ENCODE measurements around the gene FAIM. TPM values are rescaled to one million over a fixed set of nuclear protein-coding genes. Genes with fewer than 3 reads are reported as not detected.
A peak's percentile ranks its signal among the peaks of the same experiment; 100 is the strongest.
"Not testable (repeated sequence)": the region's sequence is repeated elsewhere in the genome, so short reads cannot be mapped to it uniquely, and the experiment has no call there.

FAIM gene, protein sequence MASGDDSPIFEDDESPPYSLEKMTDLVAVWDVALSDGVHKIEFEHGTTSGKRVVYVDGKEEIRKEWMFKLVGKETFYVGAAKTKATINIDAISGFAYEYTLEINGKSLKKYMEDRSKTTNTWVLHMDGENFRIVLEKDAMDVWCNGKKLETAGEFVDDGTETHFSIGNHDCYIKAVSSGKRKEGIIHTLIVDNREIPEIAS
- 12.5 TPM for total RNA-seq

DNA sequence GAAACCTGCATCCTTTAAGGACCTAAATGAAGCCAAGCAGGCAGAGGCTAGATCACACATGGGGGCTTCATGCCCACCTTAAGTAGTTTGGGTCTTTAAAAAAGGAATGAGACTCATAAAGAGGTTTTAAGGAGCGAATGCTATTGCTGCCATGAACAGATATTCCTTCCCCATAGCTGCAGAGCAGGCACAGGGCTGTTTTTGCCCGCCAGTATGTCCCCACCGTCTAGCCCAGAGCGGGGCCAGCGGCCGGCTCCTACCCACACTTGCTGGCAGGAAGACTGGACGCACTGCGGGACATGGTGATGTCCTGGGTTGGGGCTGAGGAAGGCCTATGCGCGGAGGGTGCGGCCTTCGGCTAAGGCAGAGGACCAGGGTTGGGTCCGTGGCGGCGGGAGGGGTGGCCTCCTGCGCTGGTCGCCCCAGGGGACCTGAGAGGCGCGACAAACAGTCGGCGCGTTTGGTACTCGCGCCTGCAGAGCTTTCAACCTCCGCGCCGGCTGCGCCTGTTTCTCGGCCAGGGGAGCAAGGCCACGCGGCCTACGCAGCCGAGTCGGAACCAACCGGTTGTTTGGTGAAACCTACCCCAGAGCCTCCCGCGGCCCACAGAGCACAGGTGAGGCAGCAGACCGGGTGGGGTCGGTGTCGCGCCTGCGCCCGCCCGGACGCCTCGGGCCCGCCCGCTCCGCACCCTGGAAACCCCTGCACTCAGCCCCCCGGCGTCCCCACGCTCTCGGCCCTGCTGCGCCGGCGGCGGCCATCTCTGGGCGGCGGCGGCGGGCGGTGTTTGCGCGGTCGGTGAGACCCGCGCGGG lies at the start of gene FAIM:
Gene FAIM (plus strand): TSS at position 450 of the 814 bp plus-strand sequence. CDS start 10,956 bp downstream, outside the sequence.
- H3K9me3 ChIP-seq (ENCODE audit: control insufficient read depth in 3 of 3, low read length in 3 of 3) = no peaks in the 10 kb centered on the region

DNA sequence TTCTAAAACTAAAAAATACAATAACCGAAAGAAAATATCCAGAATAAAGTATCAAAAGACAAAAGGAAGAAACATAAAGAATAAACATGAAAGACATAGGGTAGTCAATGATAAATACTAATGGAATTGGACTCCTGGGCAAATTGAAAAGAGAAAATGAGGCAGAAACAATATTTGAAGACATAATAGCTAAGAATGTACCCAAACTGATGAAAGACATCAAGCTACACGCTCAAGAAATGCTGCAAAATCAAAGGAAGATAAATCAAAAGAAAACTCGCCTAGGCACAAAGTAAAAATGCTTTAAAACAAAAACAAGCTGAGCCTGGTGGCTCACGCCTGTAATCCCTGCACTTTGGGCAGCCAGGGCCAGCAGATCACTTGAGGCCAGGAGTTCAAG lies 49.4 kb upstream of the FAIM start:
- peaks cover 0 to 4% (median 4%) of the 10 kb centered on the region in 3 donors for H3K36me3 ChIP-seq (ENCODE audit: control insufficient read depth in 3 of 3, insufficient read depth in 3 of 3, low read length in 3 of 3)
- no peak overlapping the region for H3K4me3 ChIP-seq (ENCODE audit: low read length in 3 of 3)
- no peaks in the 10 kb centered on the region for H3K27me3 ChIP-seq (ENCODE audit: control insufficient read depth in 3 of 3, insufficient read depth in 3 of 3, low read length in 3 of 3)
- peaks cover 0 to 3% (median 0%) of the 10 kb centered on the region in 3 donors for H3K4me1 ChIP-seq (ENCODE audit: control insufficient read depth in 3 of 3, insufficient read depth in 3 of 3, low read length in 3 of 3)
- H3K27ac ChIP-seq (ENCODE audit: low read depth, low read length) = no peak overlapping the region
- H3K9ac ChIP-seq (ENCODE audit: low read depth in 1 of 3, low read length in 3 of 3) = no peak overlapping the region
- H3K9me3 ChIP-seq (ENCODE audit: control insufficient read depth in 3 of 3, low read length in 3 of 3) = peaks cover 0 to 3% (median 0%) of the 10 kb centered on the region in 3 donors

More for the DNA sequence above, at the start of gene FAIM:
- no peaks in the 10 kb centered on the region for H3K27me3 ChIP-seq (ENCODE audit: control insufficient read depth in 3 of 3, insufficient read depth in 3 of 3, low read length in 3 of 3)
- peaks cover 10 to 13% (median 11%) of the 10 kb centered on the region in 3 donors for H3K4me1 ChIP-seq (ENCODE audit: control insufficient read depth in 3 of 3, insufficient read depth in 3 of 3, low read length in 3 of 3)
- no peaks in the 10 kb centered on the region for H3K36me3 ChIP-seq (ENCODE audit: control insufficient read depth in 3 of 3, insufficient read depth in 3 of 3, low read length in 3 of 3)
- H3K4me3 ChIP-seq (ENCODE audit: low read length in 3 of 3) = peak within 1 kb of the TSS; percentile 91 to 93 (median 93)
- H3K27ac ChIP-seq (ENCODE audit: low read depth, low read length) = peak within 1 kb of the TSS; percentile 91
- peak within 1 kb of the TSS; percentile 73 to 95 (median 91) for H3K9ac ChIP-seq (ENCODE audit: low read depth in 1 of 3, low read length in 3 of 3)

DNA sequence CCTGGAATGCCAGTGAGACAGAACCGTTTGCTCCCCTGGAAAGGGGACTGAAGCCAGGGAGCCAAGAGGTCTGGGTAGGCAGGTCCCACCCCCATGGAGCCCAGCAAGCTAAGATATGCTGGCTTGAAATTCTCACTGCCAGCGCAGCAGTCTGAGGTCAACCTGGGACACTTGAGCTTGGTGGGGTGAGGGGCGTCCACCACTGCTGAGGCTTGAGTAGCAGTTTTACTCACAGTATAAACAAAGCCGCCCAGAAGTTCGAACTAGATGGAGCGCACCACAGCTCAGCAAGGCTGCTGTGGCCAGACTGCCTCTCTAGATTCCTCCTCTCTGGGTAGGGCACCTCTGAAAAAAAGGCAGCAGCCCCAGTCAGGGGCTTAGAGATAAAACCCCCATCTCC lies 48.1 kb upstream of the FAIM start:
- no peak overlapping the region for H3K9ac ChIP-seq (ENCODE audit: low read depth in 1 of 3, low read length in 3 of 3)
- no peak overlapping the region for H3K27ac ChIP-seq (ENCODE audit: low read depth, low read length)
- H3K4me3 ChIP-seq (ENCODE audit: low read length in 3 of 3) = no peak overlapping the region
- H3K4me1 ChIP-seq (ENCODE audit: control insufficient read depth in 3 of 3, insufficient read depth in 3 of 3, low read length in 3 of 3) = no peaks in the 10 kb centered on the region
- peaks cover 0 to 4% (median 4%) of the 10 kb centered on the region in 3 donors for H3K36me3 ChIP-seq (ENCODE audit: control insufficient read depth in 3 of 3, insufficient read depth in 3 of 3, low read length in 3 of 3)
- peaks cover 0 to 3% (median 0%) of the 10 kb centered on the region in 3 donors for H3K9me3 ChIP-seq (ENCODE audit: control insufficient read depth in 3 of 3, low read length in 3 of 3)
- H3K27me3 ChIP-seq (ENCODE audit: control insufficient read depth in 3 of 3, insufficient read depth in 3 of 3, low read length in 3 of 3) = no peaks in the 10 kb centered on the region

DNA sequence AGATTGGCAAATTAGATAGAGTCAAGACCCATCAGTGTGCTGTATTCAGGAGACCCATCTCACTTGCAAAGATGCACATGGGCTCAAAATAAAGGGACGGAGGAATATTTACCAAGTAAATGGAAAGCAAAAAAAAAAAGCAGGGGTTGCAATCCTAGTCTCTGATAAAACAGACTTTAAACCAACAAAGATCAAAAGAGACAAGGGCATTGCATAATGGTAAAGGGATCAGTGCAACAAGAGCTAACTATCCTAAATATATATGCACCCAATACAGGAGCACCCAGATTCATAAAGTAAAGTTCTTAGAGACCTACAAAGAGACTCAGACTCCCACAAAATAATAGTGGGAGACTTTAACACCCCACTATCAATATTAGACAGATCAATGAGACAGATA lies 45.7 kb upstream of the FAIM start:
- H3K27me3 ChIP-seq (ENCODE audit: control insufficient read depth in 3 of 3, insufficient read depth in 3 of 3, low read length in 3 of 3); H3K9me3 ChIP-seq (ENCODE audit: control insufficient read depth in 3 of 3, low read length in 3 of 3); H3K4me3 ChIP-seq (ENCODE audit: low read length in 3 of 3); H3K36me3 ChIP-seq (ENCODE audit: control insufficient read depth in 3 of 3, insufficient read depth in 3 of 3, low read length in 3 of 3); H3K27ac ChIP-seq (ENCODE audit: low read depth, low read length); H3K9ac ChIP-seq (ENCODE audit: low read depth in 1 of 3, low read length in 3 of 3); H3K4me1 ChIP-seq (ENCODE audit: control insufficient read depth in 3 of 3, insufficient read depth in 3 of 3, low read length in 3 of 3): not testable (repeated sequence)

DNA sequence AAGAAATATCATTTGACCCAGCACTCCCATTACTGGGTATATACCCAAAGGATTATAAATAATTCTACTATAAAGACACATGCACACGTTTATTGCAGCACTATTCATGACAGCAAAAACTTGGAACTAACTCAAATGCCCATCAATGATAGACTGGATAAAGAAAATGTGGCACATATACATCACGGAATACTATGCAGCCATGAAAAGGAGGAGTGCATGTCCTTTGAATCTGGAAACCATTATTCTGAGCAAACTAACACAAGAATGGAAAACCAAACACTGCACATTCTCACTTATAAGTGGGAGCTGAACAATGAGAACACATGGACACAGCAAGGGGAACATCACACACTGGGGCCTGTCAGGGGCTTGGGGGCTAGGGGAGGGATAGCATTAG lies 42.3 kb upstream of the FAIM start:
- H3K36me3 ChIP-seq (ENCODE audit: control insufficient read depth in 3 of 3, insufficient read depth in 3 of 3, low read length in 3 of 3); H3K9ac ChIP-seq (ENCODE audit: low read depth in 1 of 3, low read length in 3 of 3); H3K9me3 ChIP-seq (ENCODE audit: control insufficient read depth in 3 of 3, low read length in 3 of 3); H3K4me3 ChIP-seq (ENCODE audit: low read length in 3 of 3); H3K27me3 ChIP-seq (ENCODE audit: control insufficient read depth in 3 of 3, insufficient read depth in 3 of 3, low read length in 3 of 3); H3K4me1 ChIP-seq (ENCODE audit: control insufficient read depth in 3 of 3, insufficient read depth in 3 of 3, low read length in 3 of 3); H3K27ac ChIP-seq (ENCODE audit: low read depth, low read length): not testable (repeated sequence)

DNA sequence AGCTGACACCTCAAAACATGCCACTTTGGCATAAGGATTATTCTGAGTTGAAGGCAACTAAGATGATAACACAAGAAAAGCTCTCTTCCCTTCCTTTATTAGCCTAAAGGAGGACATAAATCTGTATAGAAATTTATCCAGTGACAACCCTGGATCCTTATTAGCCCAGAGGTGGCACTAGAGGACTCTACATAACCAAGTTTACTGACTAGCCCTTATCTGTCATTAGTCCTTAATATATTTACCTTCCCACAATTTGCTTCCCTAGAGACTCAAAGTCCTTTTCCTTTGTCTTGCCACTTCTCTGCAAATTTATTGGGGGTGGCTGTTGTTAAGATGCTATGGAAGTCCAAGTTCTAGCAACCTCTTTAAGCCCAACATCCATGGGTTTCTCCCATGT lies 41.2 kb upstream of the FAIM start:
- Histone ChIP-seq H3K27ac (ENCODE audit: low read depth, low read length) (no peak overlapping the region), H3K9me3 (ENCODE audit: control insufficient read depth in 3 of 3, low read length in 3 of 3) (no peaks in the 10 kb centered on the region), H3K4me1 (ENCODE audit: control insufficient read depth in 3 of 3, insufficient read depth in 3 of 3, low read length in 3 of 3) (no peaks in the 10 kb centered on the region), H3K36me3 (ENCODE audit: control insufficient read depth in 3 of 3, insufficient read depth in 3 of 3, low read length in 3 of 3) (no peaks in the 10 kb centered on the region), H3K9ac (ENCODE audit: low read depth in 1 of 3, low read length in 3 of 3) (no peak overlapping the region), H3K4me3 (ENCODE audit: low read length in 3 of 3) (no peak overlapping the region), H3K27me3 (ENCODE audit: control insufficient read depth in 3 of 3, insufficient read depth in 3 of 3, low read length in 3 of 3) (no peaks in the 10 kb centered on the region)

DNA sequence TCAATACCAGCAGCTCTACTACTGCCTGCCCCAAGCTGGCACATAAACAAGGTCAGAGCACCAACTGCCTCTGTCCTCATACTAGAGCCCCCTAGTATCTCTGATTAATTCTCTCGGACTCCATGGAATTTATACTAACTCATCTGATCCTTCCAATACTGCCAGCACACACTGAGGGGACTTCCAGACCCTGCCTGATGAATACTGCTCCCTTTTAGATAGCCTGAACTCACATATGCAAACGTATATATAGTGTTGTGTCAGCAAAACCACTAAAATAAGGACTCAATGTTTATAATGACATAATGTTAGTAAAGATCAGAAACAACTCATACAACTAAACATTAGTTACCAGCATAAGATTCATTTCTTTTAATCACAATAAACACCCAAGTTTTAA lies 39.5 kb upstream of the FAIM start:
- Histone ChIP-seq H3K36me3 (ENCODE audit: control insufficient read depth in 3 of 3, insufficient read depth in 3 of 3, low read length in 3 of 3) (peaks cover 0 to 2% (median 1%) of the 10 kb centered on the region in 3 donors), H3K4me1 (ENCODE audit: control insufficient read depth in 3 of 3, insufficient read depth in 3 of 3, low read length in 3 of 3) (no peaks in the 10 kb centered on the region), H3K9me3 (ENCODE audit: control insufficient read depth in 3 of 3, low read length in 3 of 3) (peaks cover 0 to 4% (median 0%) of the 10 kb centered on the region in 3 donors), H3K27me3 (ENCODE audit: control insufficient read depth in 3 of 3, insufficient read depth in 3 of 3, low read length in 3 of 3) (no peaks in the 10 kb centered on the region), H3K27ac (ENCODE audit: low read depth, low read length) (no peak overlapping the region), H3K4me3 (ENCODE audit: low read length in 3 of 3) (no peak overlapping the region), H3K9ac (ENCODE audit: low read depth in 1 of 3, low read length in 3 of 3) (no peak overlapping the region)

DNA sequence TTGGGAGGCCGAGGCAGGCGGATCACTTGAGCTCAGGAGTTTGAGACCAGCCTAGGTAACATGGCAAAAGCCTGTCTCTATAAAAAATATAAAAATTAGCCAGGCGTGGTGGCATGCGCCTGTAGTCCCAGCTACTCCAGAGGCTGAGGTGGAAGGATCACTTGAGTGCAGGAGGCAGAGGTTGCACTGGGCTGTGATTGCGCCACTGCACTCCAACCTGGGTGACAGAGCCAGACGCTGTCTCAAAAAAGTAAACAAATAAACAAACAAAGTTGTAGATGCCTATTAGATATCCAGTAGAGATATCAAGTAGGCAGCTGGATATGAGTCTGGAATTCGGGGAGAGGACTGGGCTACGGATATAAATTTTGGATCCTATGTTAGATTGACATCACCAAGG lies 38.9 kb upstream of the FAIM start:
- H3K4me3 ChIP-seq (ENCODE audit: low read length in 3 of 3); H3K9me3 ChIP-seq (ENCODE audit: control insufficient read depth in 3 of 3, low read length in 3 of 3); H3K9ac ChIP-seq (ENCODE audit: low read depth in 1 of 3, low read length in 3 of 3); H3K36me3 ChIP-seq (ENCODE audit: control insufficient read depth in 3 of 3, insufficient read depth in 3 of 3, low read length in 3 of 3); H3K4me1 ChIP-seq (ENCODE audit: control insufficient read depth in 3 of 3, insufficient read depth in 3 of 3, low read length in 3 of 3); H3K27ac ChIP-seq (ENCODE audit: low read depth, low read length); H3K27me3 ChIP-seq (ENCODE audit: control insufficient read depth in 3 of 3, insufficient read depth in 3 of 3, low read length in 3 of 3): not testable (repeated sequence)

DNA sequence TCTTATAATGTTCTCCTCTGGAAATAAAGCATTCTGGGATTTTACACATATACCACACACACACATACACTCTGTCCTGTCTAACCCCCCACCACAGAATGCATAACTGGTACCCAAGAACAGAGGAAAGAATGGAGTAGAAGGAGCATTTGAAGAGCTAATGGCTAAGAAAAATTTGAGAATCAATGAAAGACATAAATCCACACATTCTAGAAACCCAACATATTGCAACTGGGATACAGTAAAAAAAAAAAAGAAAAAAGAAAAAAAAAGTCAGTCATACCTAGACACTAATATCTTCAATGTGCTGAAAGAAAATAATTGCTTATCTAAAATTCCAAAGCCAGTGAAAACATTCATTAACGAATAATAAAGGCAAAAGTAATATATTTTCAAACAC lies 35.4 kb upstream of the FAIM start:
- Histone ChIP-seq H3K9ac (ENCODE audit: low read depth in 1 of 3, low read length in 3 of 3) (no peak overlapping the region), H3K36me3 (ENCODE audit: control insufficient read depth in 3 of 3, insufficient read depth in 3 of 3, low read length in 3 of 3) (peaks cover 0 to 3% (median 2%) of the 10 kb centered on the region in 3 donors), H3K4me1 (ENCODE audit: control insufficient read depth in 3 of 3, insufficient read depth in 3 of 3, low read length in 3 of 3) (no peaks in the 10 kb centered on the region), H3K9me3 (ENCODE audit: control insufficient read depth in 3 of 3, low read length in 3 of 3) (peaks cover 0 to 4% (median 0%) of the 10 kb centered on the region in 3 donors), H3K27ac (ENCODE audit: low read depth, low read length) (no peak overlapping the region), H3K27me3 (ENCODE audit: control insufficient read depth in 3 of 3, insufficient read depth in 3 of 3, low read length in 3 of 3) (no peaks in the 10 kb centered on the region), H3K4me3 (ENCODE audit: low read length in 3 of 3) (no peak overlapping the region)

DNA sequence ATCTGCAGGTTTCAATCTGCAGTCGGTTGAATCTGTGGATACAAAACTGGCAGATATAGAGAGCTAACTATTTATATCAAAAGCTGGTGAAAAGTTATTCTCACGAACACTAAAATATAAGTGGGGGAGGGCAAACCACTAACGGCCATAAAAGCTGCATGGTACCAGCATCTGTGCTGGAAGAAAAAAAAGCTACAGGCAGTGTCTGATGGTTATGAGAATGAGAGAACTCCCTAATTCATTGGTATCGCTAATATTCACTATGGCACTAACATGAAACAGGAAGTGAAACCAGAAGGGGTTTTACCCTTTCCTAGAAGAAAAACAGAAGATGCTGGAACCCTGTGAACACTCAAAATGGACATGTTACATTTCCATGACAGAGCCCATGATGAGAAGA lies 30.4 kb upstream of the FAIM start:
- no peak overlapping the region for H3K9ac ChIP-seq (ENCODE audit: low read depth in 1 of 3, low read length in 3 of 3)
- no peaks in the 10 kb centered on the region for H3K27me3 ChIP-seq (ENCODE audit: control insufficient read depth in 3 of 3, insufficient read depth in 3 of 3, low read length in 3 of 3)
- H3K36me3 ChIP-seq (ENCODE audit: control insufficient read depth in 3 of 3, insufficient read depth in 3 of 3, low read length in 3 of 3) = peaks cover 0 to 3% (median 2%) of the 10 kb centered on the region in 3 donors
- H3K27ac ChIP-seq (ENCODE audit: low read depth, low read length) = no peak overlapping the region
- peaks cover 0 to 12% (median 7%) of the 10 kb centered on the region in 3 donors for H3K4me1 ChIP-seq (ENCODE audit: control insufficient read depth in 3 of 3, insufficient read depth in 3 of 3, low read length in 3 of 3)
- H3K4me3 ChIP-seq (ENCODE audit: low read length in 3 of 3) = no peak overlapping the region
- peaks cover 0 to 4% (median 0%) of the 10 kb centered on the region in 3 donors for H3K9me3 ChIP-seq (ENCODE audit: control insufficient read depth in 3 of 3, low read length in 3 of 3)

All from skeletal muscle tissue (tissue), 4 donors.